HG02981 (cell line): ENCODE results near the gene TSEN54.

Source experiments
- ATAC-seq: cut with Tn5 transposase; IDR thresholded peaks from one replicate; pipeline ENCODE4 v1.9.1; 2021; ENCODE audit warnings: mild to moderate bottlenecking, moderate library complexity; ENCODE audit not compliant: unreplicated experiment

Gene TSEN54

DNA sequence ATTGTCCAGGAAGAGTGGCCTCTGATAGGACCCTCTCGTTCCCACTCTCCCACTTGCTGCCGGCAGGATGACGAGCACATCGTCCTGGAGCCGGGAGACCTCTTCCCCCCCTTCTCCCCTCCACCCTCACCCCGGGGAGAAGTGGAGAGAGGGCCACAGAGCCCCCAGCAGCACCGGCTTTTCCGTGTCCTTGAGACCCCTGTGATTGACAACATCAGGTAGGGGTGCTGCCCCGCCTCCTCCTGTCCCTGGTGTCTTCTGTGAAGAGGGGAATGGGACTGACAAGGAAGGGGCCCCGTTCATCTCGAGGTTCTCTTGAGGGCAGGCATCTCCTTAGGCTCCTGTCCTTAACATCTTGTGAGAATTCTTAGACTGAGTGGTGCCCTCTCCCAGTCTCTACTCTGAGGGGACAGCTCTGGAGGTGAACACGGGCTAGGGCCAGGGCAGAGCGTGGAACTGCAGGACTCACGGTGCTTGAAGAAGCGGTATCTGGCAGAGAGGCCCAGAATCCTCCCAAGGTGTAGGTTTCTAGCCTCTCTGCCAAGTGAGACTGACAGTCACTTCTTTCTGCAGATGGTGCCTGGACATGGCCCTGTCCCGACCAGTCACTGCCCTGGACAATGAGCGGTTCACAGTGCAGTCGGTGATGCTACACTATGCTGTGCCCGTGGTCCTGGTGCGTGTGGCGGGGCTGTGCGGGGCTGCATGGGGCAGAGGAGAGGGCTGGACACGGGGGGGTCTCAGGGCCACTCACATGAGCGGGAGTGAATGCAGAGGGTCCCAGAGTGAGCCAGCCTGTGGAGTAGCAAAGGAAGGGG lies 27.4 kb upstream of the TSEN54 start:
- ATAC-seq, result no peak

DNA sequence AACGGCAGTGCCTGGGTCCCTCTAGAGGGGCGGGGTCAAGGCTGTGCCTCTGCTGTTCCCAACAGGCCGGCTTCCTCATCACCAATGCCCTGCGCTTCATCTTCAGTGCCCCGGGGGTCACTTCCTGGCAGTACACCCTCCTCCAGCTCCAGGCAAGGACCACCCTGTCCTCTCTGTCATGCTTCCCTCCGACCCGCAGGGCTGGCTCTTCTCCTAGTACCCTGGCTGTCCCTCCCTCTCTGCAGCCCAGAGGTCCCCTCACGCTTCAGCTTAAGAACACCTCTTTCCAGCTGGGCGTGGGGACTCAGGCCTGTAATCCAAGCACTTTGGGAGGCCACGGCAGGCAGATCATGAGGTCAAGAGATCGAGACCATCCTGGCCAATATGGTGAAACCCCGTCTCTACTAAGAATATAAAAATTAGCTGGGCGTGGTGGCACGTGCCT lies 26.8 kb upstream of the TSEN54 start:
- no peak for ATAC-seq

DNA sequence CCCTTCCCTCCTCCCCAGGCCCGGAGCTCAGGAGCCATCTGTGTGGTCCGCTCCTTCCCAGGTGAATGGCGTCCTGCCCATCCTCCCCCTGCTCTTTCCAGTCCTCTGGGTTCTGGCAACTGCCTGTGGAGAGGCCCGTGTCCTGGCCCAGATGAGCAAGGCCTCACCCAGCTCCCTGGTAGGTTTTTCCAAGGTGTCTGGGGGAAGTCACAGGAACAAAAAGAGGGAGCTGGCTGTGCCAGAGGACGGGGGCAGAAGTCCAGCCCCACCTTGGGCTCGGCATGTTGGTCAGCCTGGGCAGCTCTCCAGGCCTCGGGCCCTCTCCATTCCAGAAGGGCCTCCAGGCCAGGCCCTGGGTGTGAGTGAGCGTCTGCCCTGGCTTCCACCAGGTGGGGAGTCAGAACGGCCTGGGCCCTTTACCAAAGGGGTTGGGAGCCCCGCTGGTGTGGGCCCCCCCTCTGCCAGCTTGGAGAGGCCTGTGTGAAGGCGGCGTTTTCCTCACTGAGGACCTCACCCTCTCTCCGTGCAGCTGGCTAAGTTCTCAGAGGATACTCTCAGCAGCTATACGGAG lies 26.1 kb upstream of the TSEN54 start:
- no peak for ATAC-seq

DNA sequence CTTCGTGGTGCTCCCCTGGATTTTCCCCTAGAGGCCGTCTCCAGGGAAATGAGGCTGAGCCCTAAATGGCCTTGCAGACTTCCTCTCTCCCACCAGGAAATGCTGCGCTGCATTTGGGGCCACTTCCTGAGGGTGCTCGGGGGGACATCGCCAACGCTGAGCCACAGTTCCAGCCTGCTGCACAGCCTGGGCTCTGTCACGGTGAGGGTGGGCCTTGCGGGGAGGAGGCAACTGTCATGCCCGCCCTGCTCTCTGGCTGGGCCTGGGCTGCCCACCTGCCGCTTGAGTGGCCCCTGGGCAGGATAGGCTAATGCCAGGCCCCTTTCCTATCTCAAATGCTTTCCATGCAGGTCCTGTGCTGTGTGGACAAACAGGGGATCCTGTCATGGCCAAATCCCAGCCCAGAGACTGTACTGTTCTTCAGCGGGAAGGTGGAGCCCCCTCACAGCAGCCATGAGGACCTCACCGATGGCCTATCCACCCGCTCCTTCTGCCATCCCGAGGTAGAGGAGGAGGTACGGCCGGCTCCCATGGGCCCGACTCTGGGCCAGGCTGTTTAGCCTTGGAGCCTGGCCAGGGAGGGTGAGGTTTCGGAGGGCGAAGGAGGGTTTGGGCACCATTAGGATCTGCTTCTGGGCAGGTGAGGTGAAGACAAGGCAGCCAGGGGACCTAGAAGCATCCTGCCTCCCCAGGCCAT lies 25.2 kb upstream of the TSEN54 start:
- no peak for ATAC-seq

DNA sequence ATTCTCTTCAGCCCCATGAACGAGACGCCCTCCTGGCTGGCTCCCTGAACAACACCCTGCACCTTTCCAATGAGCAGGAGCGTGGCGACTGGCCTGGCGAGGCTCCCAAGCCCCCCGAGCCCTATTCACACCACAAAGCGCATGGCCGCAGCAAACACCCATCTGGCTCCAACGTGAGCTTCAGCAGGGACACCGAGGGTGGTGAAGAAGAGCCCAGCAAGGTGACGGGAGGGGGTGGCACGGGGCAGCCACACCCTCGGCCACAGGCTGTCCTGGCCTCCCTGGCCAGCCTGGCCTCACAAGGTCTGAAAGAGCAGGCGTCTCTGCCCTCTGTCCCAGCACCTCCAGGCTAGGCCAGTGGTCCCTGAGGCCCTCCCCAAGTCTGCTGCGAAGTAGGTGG lies 24.6 kb upstream of the TSEN54 start:
- no peak for ATAC-seq

DNA sequence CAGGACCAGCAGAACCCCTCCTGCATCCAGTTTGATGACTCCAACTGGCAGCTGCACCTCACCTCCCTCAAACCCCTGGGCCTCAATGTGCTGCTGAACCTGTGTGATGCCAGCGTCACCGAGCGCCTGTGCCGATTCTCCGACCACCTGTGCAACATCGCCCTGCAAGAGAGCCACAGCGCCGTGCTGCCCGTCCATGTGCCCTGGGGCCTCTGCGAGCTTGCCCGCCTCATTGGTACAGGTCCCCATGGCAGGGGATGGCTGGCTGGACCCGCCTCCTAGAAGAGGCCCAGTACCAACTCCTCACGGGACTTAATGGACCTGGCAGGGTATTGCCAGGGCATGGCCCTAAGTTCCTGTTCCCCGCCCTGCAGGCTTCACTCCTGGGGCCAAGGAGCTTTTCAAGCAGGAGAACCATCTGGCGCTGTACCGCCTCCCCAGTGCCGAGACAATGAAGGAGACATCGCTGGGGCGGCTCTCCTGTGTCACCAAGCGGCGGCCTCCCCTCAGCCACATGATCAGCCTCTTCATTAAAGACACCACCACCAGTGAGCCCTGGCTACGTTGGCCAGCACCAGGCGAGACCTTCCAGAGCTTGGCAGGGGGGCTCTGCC lies 23.7 kb upstream of the TSEN54 start:
- ATAC-seq, result no peak

DNA sequence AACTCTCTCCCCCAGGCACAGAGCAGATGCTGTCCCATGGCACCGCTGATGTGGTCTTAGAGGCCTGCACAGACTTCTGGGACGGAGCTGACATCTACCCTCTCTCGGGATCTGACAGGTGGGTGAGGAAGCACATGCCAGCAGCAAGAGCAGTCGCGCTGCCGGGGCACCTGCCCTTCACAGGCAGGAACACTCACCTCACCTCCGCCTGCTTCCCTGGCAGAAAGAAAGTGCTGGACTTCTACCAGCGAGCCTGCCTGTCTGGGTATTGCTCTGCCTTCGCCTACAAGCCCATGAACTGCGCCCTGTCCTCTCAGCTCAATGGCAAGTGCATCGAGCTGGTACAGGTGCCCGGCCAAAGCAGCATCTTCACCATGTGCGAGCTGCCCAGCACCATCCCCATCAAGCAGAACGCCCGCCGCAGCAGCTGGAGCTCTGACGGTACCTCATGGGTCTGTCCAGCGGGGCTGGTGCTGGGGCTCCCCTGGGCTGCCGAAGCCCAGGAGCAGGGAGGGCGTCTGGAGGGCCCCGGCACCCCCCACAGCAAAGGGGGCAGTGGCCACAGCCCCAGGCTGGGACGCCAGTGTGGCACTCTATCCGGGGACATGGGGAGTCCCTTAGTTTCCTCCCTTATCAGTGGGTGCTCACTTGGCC lies 22.7 kb upstream of the TSEN54 start:
- no peak for ATAC-seq

DNA sequence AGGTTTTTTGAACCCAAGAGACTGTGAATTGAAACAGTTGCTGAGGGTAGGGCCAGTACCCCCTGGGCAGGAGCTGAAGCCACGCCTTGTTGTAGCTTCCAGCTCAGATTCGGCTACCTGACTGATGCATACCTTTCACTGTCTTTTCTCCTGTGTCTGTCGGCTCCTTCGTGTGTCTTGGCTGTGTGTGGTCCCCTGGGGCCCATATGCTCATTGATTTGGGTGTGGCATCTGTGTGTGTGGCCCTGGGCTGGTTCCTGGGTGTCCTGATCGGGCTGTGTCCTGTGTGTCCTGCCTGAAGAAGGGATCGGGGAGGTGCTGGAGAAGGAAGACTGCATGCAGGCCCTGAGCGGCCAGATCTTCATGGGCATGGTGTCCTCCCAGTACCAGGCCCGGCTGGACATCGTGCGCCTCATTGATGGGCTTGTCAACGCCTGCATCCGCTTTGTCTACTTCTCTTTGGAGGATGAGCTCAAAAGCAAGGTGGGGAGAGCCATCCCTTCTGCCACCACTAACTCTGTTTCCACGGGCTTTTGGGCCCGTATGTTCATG lies 21.9 kb upstream of the TSEN54 start:
- no peak for ATAC-seq

DNA sequence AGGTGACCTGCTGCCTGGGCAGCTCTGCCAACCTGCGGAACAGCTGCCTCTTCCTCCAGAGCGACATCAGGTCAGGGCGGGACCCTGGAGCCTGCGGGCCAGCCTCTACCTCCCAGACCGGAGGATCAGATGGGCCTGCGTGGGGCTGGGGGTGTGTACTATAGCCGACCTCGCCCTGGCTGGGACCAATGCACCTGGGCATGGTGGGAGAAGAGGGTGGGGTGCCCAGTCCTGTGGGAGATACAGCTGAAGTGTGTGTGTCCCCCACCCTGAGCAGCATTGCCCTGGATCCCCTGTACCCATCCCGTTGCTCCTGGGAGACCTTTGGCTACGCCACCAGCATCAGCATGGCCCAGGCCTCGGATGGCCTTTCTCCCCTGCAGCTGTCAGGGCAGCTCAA lies 20.3 kb upstream of the TSEN54 start:
- no peak for ATAC-seq

DNA sequence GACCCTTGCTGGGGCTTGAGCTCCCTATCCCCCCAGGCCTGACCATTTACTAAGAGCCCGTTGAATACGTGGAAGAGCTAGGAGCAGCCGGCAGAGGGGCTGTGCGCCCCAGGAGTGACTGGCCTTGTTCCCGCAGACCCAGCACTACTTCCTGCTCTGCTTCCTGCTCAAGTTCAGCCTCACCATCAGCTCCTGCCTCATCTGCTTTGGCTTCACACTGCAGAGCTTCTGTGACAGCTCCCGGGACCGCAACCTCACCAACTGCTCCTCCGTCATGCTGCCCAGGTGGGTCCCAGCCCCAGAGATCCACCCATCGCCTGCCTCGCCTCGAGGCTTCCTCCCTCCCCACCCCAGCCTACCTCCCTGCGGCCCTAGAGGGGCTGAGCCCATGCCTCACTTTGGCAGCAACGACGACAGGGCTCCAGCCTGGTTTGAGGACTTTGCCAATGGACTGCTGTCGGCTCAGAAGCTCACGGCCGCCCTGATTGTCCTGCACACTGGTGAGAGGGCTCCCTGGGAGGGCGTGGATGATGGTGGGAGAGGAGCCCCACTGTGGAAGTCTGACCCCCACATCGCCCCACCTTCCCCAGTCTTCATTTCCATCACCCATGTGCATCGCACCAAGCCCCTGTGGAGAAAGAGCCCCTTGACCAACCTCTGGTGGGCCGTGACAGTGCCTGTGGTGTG lies 18.1 kb upstream of the TSEN54 start:
- ATAC-seq, result no peak

DNA sequence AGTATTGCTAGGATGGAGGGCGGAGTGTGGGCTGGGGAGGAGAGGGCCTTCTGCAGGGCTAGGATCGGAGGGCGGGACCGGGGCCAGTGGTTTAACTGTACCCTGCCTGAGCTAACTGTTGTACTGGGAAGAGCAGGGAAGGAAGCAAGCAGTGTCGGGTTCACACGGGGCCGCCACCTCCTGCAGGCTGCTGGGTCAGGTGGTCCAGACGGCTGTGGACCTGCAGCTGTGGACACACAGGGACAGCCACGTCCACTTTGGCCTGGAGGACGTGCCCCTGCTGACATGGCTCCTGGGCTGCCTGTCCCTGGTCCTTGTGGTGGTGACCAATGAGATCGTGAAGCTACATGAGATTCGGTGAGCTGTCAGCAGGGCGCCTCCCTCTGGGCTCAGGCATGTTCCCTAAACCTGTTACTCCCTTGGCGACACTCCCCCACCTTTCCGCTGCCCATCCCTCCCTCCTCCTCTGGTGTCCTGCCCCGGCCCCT lies 17.6 kb upstream of the TSEN54 start:
- ATAC-seq, result no peak

DNA sequence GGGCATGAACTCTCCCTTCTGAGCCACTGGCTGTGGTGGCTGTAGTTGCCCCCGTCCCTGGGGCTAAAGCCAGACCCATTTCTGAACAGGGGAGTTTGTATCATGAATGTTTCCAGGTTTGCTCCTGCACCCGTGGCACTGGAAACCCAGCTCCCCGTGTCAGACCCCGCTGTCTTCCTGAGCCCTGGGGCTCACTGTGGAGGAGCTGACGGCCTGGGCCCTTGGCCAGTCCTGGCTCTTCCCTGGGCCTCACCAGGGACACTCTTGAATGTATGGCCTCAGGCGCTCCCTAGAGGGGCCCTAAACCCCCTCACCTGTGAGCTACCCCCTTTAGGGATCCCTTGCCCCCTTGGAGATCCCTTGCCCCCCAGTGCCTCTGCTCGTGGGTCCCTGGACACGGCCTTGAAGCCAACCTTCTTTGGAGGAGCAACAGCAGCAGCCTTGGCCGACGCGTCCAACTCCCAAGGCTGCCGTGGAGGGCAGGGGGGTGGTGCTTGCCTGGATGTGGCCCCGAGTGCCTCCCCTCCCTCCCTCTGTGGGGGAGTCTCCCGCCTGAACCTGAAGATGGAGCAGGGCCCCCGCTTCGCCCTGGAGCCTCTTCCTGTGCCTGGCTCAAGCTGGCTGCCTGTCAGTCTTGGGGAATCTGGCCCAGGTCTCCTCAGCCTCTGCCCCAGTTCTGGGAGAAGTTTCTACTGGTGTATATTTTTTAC lies 16.9 kb upstream of the TSEN54 start:
- no peak for ATAC-seq

DNA sequence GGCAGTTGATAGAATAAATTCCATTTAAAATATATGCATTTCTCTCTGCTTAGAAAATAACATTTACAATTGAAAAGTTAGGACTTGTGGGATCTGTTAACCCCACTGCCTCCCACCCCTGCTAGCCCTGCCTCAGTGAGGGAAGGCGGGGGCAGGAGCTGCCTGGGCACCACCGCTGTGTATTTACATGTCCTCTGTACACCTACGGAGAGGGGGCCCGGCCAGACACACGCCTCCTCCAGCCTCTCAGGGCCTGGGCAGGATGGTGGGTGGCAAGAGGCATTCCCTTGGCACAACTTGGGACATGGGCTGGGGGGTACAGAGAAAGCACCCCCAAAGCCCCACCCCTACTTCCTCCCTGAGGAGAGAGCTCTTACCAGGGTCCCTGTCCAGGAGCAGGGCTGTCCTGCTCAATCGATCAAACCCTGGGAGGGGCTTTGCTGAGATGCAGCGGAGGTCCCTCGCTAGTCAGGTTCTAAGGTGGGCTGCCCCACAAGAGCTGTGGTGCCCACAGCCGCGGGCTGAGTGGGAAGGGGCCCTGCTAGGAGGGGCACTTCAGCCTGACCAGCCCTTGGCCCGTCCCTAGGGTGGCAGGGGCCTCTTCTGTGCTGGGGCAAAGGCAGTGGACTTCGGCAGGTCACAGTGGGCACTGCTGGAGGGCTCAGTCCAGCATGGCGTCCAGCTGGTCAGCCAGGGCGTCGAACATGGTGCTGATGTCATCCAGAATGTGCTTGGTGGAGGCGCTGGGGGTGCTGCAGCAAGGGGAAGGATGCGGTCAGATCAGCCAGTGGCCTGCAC lies 15.7 kb upstream of the TSEN54 start:
- ATAC-seq, result no peak

DNA sequence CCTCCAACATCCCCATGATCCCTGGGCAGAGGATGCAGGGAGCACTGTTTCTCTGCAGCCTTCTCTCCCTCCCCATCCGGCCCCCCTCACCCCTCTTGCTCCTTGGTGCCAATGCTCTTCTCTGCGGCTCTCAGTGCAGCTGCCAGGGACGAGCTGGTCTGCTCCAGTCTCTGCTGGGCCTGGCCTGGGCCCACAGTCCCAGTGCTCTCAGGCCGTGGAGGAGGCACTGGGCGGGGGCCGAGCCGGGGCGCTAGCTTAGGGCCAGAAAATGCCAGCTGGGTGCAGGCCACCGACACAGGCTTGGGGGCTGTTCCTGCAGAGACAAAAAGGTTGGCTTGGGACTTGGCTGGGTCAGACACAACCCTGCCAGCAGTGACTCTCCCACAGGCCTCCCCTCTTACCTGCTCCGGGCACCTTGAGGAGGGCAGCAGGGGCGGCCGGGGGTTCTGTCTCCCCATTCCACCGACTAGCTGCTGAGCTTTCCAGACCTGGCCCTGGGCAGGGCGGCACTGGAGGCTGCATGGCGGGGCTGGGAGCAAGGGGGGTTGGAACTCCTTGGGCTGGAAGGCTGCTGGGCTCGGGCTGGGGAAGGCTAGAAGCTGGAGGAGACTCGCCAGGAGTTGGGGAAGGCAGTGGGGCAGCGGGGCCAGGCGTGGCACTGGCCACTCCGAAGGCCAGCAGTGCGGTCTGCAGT lies 14.8 kb upstream of the TSEN54 start:
- ATAC-seq, result no peak

DNA sequence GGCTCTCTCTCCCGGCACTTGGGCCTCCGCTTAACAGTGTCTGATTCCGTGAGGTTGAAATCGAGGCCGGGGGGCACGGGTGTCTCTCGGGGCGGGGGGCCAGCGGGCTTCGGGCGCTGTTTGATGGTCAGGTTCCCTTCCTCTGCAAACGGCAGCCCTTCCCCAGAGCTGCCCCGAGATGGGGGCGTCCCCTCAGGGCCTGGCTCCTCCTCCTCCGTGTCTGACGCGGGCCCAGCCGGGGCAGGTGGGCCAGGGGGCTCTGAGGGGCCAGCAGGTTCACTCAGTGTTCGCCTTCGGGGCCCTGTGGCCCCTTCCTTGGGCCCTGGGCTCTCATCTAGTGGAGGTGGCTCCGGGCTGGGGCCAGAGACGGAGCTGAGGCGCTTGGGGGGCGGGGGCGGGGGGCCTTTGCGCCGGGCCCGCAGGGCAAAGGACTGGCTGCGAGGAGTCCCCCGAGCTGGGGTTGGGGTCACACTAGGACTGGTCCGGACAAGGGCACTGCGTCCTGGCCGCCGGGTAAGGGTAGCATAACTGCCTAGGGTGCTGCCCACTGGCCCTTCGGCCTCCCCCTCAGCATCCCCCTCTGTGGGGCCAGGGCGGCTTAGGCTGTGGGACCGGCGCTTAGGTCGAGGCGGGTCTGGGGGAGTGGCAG lies 14.1 kb upstream of the TSEN54 start:
- ATAC-seq, result no peak

DNA sequence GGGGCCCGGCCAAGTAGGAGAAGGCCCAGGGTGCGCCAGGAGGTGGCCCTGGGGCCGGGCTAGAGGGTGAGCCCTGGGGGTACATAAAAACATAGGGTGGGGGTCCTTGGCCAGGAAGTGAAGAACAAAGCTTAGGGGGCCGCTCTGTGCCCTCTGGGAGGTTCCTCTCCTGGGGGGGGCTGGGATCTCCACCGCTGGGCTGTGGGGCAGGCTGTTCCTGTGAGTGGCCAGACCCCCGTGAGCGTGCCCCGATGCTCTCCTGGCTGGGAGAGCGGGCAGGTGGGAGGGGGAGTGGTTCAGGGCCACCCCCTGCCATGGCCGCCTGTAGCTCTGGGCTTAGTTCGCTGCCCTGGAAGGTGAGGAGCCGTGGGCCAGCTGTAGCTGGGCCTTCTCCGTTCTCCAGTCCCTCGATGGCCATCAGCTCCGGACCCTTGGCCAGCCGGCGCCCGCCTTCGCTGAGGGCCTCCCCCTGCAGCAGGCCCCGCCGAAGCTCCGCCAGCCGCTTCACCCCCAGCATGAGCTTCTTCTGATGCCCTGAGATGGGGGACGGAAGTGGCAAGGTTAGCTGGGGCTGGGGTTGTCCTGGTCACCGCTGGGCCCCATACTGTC lies 13.5 kb upstream of the TSEN54 start:
- ATAC-seq, result no peak

DNA sequence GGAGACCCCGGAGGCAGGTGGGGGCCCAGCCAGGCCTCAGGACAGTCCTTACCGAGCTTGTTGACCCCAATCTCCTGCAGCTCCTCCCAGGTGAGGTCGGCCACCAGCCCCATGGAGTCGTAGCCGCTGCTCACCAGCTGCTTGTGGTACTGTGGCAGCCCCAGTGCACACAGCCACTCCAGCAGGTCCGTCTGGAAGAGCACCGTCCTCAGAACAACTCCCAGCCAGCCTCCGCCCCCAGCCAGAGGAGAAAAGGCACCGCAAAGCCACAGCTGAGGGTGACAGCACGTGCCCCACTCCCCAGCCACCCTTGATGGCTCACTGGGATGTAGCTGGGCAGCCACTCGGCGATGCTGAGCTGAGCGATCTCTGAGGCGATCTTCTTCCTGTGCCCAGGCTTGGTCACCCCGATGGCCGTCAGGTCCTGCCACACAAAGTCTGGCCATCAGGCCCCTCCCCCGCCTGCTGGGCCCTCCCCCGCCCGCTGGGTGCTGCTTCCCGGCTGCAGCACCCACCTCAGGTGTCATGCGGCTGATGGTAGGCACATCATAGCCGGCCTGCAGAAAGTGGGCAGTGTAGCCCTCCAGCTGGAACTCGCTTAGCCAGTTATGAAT lies 12.9 kb upstream of the TSEN54 start:
- ATAC-seq, result no peak
